ENCODE results near the gene NTN3. TPM values are rescaled to one million over a fixed set of nuclear protein-coding genes. Genes with fewer than 3 reads are reported as not detected.
A peak's percentile ranks its signal among the peaks of the same experiment; 100 is the strongest.

The NTN3 gene
- total RNA-seq, 6 donors from 2014 or later = not detected

DNA sequence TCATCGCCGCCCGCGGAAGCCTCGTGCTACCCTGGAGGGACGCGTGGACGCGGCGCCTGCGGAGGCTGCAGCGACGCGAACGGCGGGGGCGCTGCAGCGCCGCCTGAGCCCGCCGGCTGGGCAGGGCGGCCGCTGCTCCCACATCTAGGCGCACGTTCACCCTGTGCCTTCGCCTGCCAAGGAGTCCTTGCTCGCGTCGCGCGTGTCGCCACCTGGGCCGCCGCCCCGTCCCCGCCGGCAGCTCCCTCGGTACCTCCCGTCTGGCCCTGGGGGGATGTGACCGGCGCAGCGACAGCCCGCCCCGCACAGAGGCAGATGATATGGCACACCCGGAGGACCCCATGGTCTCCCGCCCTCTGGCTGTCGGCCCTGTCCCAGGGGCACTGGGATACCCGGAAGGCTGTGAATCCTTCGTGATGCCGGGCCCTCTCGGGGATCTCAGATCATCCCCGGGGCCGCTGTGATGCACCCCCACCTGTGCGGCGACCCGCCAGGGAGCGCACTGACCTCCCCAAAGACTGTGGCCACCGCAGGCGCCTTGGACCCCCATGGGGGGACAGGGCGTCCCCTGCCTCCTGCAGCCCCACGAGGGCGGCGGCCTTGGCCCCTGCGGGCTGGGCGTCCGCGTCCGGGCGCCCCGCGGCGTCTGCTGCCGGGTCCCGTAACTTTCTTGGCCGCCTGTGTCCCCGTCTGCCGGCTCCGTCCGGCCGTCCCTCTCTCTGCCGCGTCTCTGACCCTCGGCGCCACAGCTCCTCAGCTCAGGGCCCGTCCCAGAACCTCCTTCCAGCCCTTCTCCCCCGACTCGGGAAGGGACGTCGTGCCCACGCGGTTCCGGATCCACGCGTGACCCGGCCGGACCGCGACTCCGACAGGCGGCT, 3.1 kb downstream of the NTN3 start:
- ATAC-seq (ENCODE audit: low FRiP score in 2 of 2) = peak; percentile 39 to 77
- Histone ChIP-seq H3K4me3 (peak overlapping the region; percentile 54 to 98 (median 84)), H3K9me3 (no peaks in the 10 kb centered on the region), H3K36me3 (no peaks in the 10 kb centered on the region), H3K27me3 (peaks cover 4 to 39% (median 22%) of the 10 kb centered on the region in 4 donors), H3K4me1 (peaks cover 39 to 85% (median 53%) of the 10 kb centered on the region in 4 donors), H3K27ac (peak overlapping the region; percentile 89 to 93 (median 90))
- 0 to 1% methylated on average over 4 to 71 of the region's 100 CpGs for WGBS, 2 donors
- no peak for TF ChIP-seq EP300 (IDR thresholded peaks at IDR 0.05)
- TF ChIP-seq, protein P1, sequence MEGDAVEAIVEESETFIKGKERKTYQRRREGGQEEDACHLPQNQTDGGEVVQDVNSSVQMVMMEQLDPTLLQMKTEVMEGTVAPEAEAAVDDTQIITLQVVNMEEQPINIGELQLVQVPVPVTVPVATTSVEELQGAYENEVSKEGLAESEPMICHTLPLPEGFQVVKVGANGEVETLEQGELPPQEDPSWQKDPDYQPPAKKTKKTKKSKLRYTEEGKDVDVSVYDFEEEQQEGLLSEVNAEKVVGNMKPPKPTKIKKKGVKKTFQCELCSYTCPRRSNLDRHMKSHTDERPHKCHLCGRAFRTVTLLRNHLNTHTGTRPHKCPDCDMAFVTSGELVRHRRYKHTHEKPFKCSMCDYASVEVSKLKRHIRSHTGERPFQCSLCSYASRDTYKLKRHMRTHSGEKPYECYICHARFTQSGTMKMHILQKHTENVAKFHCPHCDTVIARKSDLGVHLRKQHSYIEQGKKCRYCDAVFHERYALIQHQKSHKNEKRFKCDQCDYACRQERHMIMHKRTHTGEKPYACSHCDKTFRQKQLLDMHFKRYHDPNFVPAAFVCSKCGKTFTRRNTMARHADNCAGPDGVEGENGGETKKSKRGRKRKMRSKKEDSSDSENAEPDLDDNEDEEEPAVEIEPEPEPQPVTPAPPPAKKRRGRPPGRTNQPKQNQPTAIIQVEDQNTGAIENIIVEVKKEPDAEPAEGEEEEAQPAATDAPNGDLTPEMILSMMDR (IDR thresholded peaks at IDR 0.05) = peak; percentile 22 to 66 (median 52)
- peak in 1 of 2 donors; percentile 92 for DNase-seq

DNA sequence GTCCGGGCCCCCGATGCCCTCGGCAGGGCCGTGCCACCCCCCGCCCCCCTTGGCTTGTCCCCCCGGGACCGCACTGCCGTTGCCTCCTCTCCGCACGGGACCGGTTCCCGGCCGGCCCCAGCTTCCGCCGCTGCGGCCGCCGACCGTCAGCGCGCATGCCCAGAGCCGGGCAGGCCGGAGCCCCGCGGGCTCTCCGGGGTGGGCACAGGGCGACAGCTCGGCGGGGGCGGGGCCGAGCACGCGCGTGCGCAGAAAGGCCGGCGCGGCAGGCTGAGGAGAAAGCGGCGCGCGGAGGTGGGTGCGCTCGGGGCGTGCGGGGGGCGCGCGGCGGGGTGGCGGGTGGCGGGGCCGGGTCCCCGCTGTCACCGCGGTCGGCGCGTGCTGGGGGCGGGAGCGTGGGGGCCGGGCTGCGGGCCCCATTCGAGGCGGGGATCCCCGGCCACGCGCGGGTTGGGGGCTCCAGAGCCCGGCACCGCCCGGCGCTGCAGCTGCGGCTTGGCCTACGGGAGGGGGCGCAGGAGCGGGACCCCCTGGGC, 3.8 kb downstream of the NTN3 start, which contains the start of gene TBC1D24:
Gene TBC1D24, plus strand, starts transcription at position 251 of the 536 bp plus-strand sequence. CDS start 21,022 bp downstream, outside the sequence.
- 0% methylated on average over 3 to 10 of the region's 77 CpGs for WGBS, 2 donors
- H3K9me3 ChIP-seq = no peaks in the 10 kb centered on the region
- ATAC-seq (ENCODE audit: low FRiP score in 2 of 2) (peak; percentile 84 to 94), DNase-seq (peak; percentile 89 to 98)
- H3K27me3 ChIP-seq = peaks cover 4 to 32% (median 19%) of the 10 kb centered on the region in 4 donors
- no peak for TF ChIP-seq EP300 (IDR thresholded peaks at IDR 0.05)
- peak in 2 of 4 donors; percentile 35 to 82 for TF ChIP-seq POLR2A (IDR thresholded peaks at IDR 0.05)
- peak; percentile 49 to 73 for TF ChIP-seq POLR2AphosphoS5 (IDR thresholded peaks at IDR 0.05)
- H3K27ac ChIP-seq = peak within 1 kb of the TSS; percentile 89 to 93 (median 90)
- peak within 1 kb of the TSS; percentile 71 to 98 (median 84) for H3K4me3 ChIP-seq
- peaks cover 39 to 80% (median 50%) of the 10 kb centered on the region in 4 donors for H3K4me1 ChIP-seq
- H3K36me3 ChIP-seq = no peaks in the 10 kb centered on the region

DNA sequence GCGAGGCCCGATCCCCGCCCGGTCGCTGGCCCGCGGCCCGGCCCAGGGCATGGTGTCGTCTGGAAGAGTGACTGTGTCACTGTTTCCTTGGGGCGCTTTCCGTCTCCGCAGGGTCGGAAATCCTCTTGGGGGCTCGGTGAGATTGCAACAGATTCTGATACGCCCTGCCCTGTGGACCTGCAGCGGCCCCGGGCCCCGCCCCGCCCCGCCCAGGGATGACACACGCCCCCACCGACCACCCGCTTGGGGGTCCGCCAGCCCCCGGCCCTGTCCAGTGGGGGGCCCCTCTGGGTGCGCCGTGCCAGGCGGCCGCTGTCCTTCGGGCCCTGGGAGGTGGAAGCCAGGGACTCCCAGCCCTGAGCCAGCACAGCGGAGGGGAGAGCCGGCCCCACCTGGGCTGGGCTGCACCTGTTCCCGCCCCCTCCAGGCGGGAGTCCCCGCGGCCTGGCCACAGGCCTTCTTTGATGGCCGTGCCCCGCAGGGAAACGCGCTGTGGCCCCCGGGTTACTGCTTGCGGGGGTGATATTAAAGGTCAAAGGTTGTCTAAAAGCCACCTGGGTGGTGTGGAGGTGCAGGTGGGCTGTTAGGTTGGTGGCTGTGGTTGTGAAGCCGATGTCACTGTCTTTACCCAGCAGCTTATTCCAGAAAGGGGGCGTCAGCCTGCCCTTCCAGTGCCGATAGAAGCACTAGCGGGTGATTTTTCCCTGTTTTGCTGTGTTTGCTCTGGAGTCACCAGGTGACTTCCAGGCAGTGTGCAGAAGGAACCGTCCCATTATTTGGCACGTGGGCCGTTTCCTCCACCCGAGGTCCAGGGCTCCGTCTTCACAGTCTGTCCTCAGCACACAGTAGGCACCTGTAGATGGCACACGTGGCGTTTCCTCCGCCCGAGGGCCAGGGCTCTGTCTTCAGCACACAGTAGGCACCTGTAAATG, 4.6 kb downstream of the NTN3 start:
- 16 to 68% methylated on average over 9 to 42 of the region's 55 CpGs for WGBS, 2 donors
- ATAC-seq (ENCODE audit: low FRiP score in 2 of 2) = no peak
- TF ChIP-seq, protein P1 (IDR thresholded peaks at IDR 0.05) = no peak
- TF ChIP-seq POLR2A (IDR thresholded peaks at IDR 0.05) (no peak), POLR2AphosphoS5 (IDR thresholded peaks at IDR 0.05) (no peak), EP300 (IDR thresholded peaks at IDR 0.05) (no peak)
- DNase-seq = peak in 1 of 2 donors; percentile 89
- Histone ChIP-seq H3K27ac (peak overlapping the region; percentile 62 to 93 (median 78)), H3K27me3 (peaks cover 4 to 26% (median 19%) of the 10 kb centered on the region in 4 donors), H3K36me3 (no peaks in the 10 kb centered on the region), H3K4me1 (peaks cover 39 to 74% (median 50%) of the 10 kb centered on the region in 4 donors), H3K9me3 (no peaks in the 10 kb centered on the region), H3K4me3 (peak overlapping the region; percentile 71 to 98 (median 84))

DNA sequence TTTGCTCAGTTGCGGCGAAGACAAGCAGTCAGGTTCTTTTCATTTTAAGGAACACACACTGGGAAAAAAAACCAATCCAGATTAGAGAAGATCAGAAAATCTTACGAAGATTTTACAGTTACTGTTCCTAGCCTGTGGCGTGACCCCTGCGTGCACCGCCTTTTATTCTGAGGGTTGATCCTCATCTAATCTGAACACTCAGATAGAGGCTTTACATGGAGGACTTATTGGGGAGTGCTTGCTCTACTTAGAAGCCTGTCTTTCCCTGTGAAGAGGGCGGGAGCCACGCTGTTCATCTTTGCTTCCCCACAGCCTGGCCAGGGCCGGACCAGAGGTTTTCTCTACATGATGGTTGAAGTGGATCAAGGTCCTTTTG, 5.2 kb downstream of the NTN3 start:
- H3K36me3 ChIP-seq = no peaks in the 10 kb centered on the region
- H3K9me3 ChIP-seq = no peaks in the 10 kb centered on the region
- peaks cover 2 to 20% (median 13%) of the 10 kb centered on the region in 4 donors for H3K27me3 ChIP-seq
- peak overlapping the region; percentile 62 to 93 (median 78) for H3K27ac ChIP-seq
- ATAC-seq (ENCODE audit: low FRiP score in 2 of 2) (no peak), DNase-seq (no peak)
- TF ChIP-seq, protein P1 (IDR thresholded peaks at IDR 0.05) = no peak
- no peak for TF ChIP-seq POLR2AphosphoS5 (IDR thresholded peaks at IDR 0.05)
- no peak for TF ChIP-seq POLR2A (IDR thresholded peaks at IDR 0.05)
- TF ChIP-seq EP300 (IDR thresholded peaks at IDR 0.05) = no peak
- peaks cover 33 to 73% (median 46%) of the 10 kb centered on the region in 4 donors for H3K4me1 ChIP-seq
- WGBS, 2 donors = 72 to 80% methylated on average over 9 of the region's 9 CpGs
- peak overlapping the region in 2 of 4 donors; percentile 82 to 87 for H3K4me3 ChIP-seq
